HG03097 (cell line): ENCODE results near the gene DCD.
"Not testable (repeated sequence)": the region's sequence is repeated elsewhere in the genome, so short reads cannot be mapped to it uniquely, and the experiment has no call there.

Experiments
- ATAC-seq: cut with Tn5 transposase; IDR thresholded peaks from one replicate; pipeline ENCODE4 v1.9.1; 2021; ENCODE audit not compliant: unreplicated experiment, low FRiP score

DCD gene

GRCh38 chr12:54648265-54648664 lies at the start of gene DCD:
DCD (minus strand) TSS chr12:54648365; CDS start chr12:54648303, 62 bp downstream.
- no peak for ATAC-seq

GRCh38 chr12:54697851-54698250 lies 49.7 kb upstream of the DCD start:
- no peak for ATAC-seq

- no peak for ATAC-seq
These were observed 44.2 kb upstream of the DCD start for GRCh38 chr12:54692353-54692752.

GRCh38 chr12:54689984-54690383 lies 41.8 kb upstream of the DCD start:
- no peak for ATAC-seq

- no peak for ATAC-seq
These were observed 40.8 kb upstream of the DCD start for GRCh38 chr12:54689034-54689372.

GRCh38 chr12:54688309-54689033 lies 40.3 kb upstream of the DCD start:
- ATAC-seq, result no peak

GRCh38 chr12:54684636-54685630 lies 36.8 kb upstream of the DCD start:
- ATAC-seq, result no peak

GRCh38 chr12:54683398-54683797 lies 35.2 kb upstream of the DCD start:
- no peak for ATAC-seq

- ATAC-seq, result no peak
These were observed 34.5 kb upstream of the DCD start for GRCh38 chr12:54682674-54683073.

- no peak for ATAC-seq
These were observed 32.2 kb upstream of the DCD start for GRCh38 chr12:54680374-54680773.

- ATAC-seq, result no peak
These were observed 30.0 kb upstream of the DCD start for GRCh38 chr12:54678131-54678530.

GRCh38 chr12:54667945-54668344 lies 19.8 kb upstream of the DCD start:
- ATAC-seq, result no peak

- no peak for ATAC-seq
These were observed 17.8 kb upstream of the DCD start for GRCh38 chr12:54666008-54666407.

- ATAC-seq, result not testable (repeated sequence)
These were observed 17.0 kb upstream of the DCD start for GRCh38 chr12:54665022-54665635.

GRCh38 chr12:54663603-54664002 lies 15.4 kb upstream of the DCD start:
- ATAC-seq, result no peak

- no peak for ATAC-seq
These were observed 13.9 kb upstream of the DCD start for GRCh38 chr12:54662026-54662425.

- ATAC-seq, result no peak
These were observed 12.9 kb upstream of the DCD start for GRCh38 chr12:54661048-54661447.

GRCh38 chr12:54660320-54660962 lies 12.3 kb upstream of the DCD start:
- ATAC-seq, result no peak

GRCh38 chr12:54658306-54659264 lies 10.4 kb upstream of the DCD start:
- ATAC-seq, result no peak
